VCaP (cell line): Measurements from ENCODE around the gene ADISSP.

Experiments
- H3K27ac ChIP-seq: fragments of 450-650 bp; 2 replicates; pipeline ENCODE4 v1.5.1; 2017
- TF ChIP-seq, protein P1 (sequence below): fragments of 450-650 bp; conservative IDR thresholded peaks from 2 replicates; pipeline ENCODE4 v1.5.1; 2017; ENCODE audit warnings: mild to moderate bottlenecking, moderate library complexity

ADISSP gene

DNA sequence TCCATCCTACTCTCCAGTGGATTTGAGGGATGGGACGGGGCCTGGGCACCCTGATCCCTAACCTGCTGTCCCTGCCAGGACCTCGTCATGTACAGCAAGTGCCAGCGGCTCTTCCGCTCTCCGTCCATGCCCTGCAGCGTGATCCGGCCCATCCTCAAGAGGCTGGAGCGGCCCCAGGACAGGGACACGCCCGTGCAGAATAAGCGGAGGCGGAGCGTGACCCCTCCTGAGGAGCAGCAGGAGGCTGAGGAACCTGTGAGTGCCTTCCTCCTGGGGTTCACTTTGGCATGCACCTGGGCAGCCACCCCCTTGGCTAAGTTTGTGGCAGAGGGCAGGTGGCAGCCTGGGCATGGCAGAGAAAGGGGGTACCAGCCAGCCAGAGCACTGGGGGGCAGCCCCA is 34.3 kb upstream of the ADISSP start:
- TF ChIP-seq, protein P1, sequence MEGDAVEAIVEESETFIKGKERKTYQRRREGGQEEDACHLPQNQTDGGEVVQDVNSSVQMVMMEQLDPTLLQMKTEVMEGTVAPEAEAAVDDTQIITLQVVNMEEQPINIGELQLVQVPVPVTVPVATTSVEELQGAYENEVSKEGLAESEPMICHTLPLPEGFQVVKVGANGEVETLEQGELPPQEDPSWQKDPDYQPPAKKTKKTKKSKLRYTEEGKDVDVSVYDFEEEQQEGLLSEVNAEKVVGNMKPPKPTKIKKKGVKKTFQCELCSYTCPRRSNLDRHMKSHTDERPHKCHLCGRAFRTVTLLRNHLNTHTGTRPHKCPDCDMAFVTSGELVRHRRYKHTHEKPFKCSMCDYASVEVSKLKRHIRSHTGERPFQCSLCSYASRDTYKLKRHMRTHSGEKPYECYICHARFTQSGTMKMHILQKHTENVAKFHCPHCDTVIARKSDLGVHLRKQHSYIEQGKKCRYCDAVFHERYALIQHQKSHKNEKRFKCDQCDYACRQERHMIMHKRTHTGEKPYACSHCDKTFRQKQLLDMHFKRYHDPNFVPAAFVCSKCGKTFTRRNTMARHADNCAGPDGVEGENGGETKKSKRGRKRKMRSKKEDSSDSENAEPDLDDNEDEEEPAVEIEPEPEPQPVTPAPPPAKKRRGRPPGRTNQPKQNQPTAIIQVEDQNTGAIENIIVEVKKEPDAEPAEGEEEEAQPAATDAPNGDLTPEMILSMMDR = no peak
- no peak overlapping the region for H3K27ac ChIP-seq

DNA sequence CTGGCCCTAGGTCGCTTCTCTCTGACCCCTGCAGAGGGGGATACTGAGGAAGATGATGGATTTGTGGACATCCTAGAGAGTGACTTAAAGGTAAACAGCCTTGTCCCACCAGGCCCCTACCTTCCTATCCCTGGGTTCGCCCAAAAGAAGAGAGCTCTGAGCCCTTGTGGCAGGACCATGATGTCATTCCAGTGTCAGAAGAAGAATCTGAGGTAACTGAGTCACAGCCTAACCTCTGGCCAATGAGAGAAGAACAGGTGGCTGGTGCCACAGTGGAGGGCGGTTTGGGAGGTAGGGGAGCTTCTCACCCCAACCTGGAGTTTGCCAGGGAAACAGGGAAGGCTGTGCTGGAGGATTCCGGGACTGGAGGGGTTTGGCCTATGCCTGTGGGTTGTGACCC is 33.7 kb upstream of the ADISSP start:
- H3K27ac ChIP-seq = no peak overlapping the region
- TF ChIP-seq, protein P1 = no peak

DNA sequence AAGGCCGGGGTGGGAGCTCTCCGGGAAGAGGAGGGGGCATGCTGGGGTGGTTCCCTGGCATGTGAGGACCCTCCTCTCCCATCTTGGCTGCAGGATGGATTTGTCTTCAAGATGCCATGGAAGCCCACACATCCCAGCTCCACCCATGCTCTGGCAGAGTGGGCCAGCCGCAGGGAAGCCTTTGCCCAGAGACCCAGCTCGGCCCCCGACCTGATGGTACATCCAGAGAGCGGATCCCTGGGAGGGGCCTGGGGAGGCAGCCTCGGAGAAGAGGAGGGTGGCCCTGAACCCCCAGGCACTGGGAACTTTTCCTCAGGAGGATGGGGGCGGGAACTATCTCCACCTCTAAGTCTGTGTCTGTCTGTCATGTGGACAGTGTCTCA is 33.3 kb upstream of the ADISSP start:
- TF ChIP-seq, protein P1 = no peak
- H3K27ac ChIP-seq = no peak overlapping the region

DNA sequence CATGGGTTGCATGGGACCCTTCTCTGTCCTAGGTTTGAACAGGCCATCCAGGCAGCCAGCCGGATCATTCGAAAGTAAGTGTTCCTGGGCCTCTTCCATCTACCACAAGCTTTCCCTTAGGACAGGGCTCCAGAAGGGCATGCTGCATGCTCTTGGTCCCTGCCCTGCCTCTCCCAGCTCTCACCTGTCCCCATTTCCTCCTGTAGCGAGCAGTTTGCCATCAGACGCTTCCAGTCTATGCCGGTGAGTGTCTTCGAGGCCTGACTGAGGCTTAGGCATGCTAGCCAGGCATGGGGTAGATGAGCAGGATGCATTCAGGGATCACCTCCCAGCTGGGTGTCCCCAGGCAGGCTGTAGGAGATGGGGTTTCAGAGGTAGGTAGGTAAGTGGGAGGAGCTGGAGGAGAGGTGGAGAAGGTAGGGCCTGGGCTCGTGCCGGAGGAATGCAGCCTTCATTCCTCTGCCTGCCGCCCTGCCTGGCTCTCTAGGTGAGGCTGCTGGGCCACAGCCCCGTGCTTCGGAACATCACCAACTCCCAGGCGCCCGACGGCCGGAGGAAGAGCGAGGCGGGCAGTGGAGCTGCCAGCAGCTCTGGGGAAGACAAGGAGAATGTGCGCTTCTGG is 32.8 kb upstream of the ADISSP start:
- no peak overlapping the region for H3K27ac ChIP-seq
- TF ChIP-seq, protein P1 = no peak

DNA sequence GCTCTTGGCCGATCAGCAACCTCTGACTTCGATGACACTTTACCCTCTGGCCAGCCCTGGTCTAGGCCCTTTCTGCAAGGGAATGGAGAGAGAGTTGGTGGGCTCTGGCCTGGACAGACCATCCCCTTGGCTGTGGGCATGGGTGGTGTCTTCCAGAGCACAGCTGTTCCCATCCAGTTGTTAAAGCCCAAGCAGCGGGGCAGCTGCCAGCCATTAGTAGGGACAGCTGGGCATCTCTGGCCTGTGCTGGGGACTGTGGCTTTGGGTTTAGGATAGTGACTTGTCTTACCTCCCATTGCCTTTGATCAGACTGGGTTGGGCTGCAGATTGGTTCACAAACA is 31.3 kb upstream of the ADISSP start:
- TF ChIP-seq, protein P1 = no peak
- H3K27ac ChIP-seq = no peak overlapping the region

DNA sequence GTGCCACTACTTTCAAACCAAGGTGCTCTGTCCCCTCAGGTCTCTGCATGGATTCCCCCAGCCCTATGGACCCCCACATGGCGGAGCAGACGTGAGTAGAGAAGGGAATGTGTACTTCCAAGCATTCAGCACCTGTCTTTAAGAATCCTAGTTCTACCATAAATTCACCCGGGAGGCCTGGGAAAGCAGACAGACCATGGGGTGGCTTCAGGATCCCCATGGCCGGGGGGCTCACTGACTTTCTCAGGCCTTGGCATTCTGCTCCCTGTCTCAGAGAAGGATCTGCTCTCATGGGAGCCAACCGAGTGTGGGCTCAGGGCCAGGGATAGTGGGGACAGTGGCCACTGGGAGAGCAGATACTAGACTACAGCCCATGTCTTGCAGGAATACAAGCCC is 30.8 kb upstream of the ADISSP start:
- no peak overlapping the region for H3K27ac ChIP-seq

DNA sequence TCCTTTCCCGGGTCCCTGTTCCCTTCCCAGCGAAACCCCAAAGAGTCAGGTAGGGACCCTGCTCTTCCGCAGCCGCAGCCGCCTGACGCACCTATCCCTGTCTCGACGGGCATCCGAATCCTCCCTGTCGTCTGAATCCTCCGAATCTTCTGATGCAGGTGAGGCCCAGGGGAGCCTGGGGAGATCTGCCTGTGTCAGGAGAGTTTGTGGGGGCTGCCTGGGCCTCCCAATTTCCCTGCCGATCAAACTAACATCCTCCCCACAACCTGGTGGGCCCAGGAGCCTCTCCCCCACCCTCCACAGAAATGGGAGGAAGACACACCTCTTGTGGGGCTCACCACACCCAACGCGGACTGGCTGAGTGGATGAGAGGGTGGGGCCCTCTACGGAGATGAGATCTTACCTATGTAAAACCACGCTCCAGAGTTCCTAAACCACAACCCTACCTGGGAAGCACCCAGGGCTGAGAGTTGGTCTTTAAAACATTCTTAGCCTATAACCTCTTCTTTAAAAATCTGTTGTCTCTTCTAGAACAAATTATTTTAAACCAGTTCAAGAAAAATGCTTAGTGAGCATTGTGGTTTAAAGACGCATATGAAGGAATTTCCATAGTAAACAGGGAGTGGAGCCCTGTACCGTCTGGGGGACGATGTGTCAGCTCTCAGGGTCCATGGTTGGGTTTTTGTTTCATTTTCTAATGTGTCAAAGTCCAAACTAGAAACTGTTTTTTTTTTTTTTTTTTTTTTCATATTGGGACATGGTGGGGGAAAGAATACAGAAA is 30.2 kb upstream of the ADISSP start:
- peak overlapping the region; percentile 92; the same call in 1 of the 2 replicates for H3K27ac ChIP-seq
- TF ChIP-seq, protein P1 = no peak

More for the DNA sequence above, 30.8 kb upstream of the ADISSP start:
- TF ChIP-seq, protein P1 = no peak
